ENCODE measurements around the gene P4HA2.

The P4HA2 gene

DNA sequence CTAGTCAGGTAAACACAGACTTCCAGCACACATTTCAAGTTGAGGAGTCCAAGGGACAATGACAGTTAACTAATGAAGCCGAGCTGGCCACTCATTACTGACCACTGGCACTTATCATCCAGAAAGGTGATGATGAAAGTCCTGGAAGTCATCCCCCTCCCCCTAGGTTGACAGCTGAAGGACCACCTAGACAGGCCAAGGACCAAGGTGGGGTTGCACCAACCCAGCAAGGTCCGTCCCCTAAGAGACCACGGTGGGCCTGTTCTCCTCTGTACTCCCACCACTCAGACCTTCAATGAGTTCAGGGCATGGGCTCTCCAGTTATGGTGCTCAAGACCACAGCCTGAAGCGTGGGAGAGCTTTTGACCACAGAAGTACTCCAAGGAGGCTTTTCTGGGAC, 13.2 kb downstream of the P4HA2 start:
- Mint-ChIP-seq H3K4me3 (no peak overlapping the region), H3K36me3 (ENCODE audit: low read depth) (peaks cover 6% of the 10 kb centered on the region), H3K9me3 (no peaks in the 10 kb centered on the region), H3K27ac (no peak overlapping the region), H3K27me3 (ENCODE audit: low read depth) (no peaks in the 10 kb centered on the region), H3K4me1 (ENCODE audit: low read depth) (no peaks in the 10 kb centered on the region)
- no peak for DNase-seq (ENCODE audit: low spot score)

DNA sequence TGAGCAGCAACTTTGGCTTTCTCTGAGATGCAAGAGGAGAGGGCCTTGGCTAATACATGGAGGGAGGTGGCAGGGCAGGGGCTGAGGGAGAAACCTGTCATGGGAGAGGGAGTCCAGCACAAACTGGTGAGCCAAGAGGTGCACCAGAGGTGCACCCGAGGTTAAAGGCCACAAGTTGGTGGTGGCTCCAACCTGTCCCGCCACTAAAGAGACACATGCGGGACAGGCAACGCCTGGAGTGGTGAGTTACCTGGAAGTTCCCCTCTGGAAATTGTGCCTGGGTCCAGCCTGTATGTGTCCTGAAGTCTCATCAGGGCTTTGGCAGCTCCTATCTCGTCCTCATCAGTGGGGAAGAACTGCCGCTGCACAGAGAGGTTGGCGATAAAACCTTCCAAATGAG, 14.0 kb downstream of the P4HA2 start:
- Mint-ChIP-seq H3K27ac (no peak overlapping the region), H3K27me3 (ENCODE audit: low read depth) (no peaks in the 10 kb centered on the region), H3K4me1 (ENCODE audit: low read depth) (peaks cover 3% of the 10 kb centered on the region), H3K4me3 (no peak overlapping the region), H3K9me3 (no peaks in the 10 kb centered on the region), H3K36me3 (ENCODE audit: low read depth) (peaks cover 6% of the 10 kb centered on the region)
- DNase-seq (ENCODE audit: low spot score) = no peak

DNA sequence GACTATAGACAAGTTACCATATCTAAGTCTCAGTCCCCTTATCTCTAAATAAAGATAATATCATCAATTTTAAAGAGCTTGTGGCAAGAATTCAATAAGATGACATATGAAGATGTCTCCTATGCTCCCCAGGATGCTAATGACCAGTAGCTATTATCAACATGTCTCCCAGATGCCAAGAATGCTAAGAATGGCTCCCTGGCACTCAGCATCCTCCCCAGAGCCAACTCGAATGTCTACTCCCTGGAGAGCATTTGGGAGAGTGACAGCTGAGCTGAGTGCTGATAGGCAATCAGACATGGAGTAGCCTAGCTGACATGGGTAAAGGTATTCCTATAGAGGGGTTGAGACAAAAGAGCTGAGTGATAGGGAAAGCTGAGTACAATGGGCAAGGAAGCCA, 15.9 kb downstream of the P4HA2 start:
- Mint-ChIP-seq H3K4me1 (ENCODE audit: low read depth) (peaks cover 3% of the 10 kb centered on the region), H3K4me3 (no peak overlapping the region), H3K9me3 (no peaks in the 10 kb centered on the region), H3K27ac (no peak overlapping the region), H3K36me3 (ENCODE audit: low read depth) (peaks cover 5% of the 10 kb centered on the region), H3K27me3 (ENCODE audit: low read depth) (no peaks in the 10 kb centered on the region)
- no peak for DNase-seq (ENCODE audit: low spot score)

DNA sequence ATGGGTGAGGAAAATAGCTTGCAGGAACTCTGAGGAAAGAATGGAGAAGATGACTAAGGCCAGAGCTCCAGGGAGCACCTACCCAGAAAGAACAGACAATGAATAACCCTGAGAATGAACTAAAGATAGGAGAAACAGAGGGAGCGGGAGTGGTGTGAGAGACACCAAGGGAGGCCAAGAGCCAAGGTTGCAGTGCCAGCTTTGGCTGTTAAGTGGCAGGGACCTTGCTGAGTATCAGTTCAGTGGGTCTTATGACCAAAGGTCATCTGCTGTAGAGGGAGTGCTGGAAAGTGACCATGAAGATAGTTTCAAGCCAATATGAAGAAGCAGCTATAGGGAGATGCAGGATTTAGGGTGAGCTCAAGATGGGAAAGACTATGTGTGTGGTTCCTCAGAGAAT, 16.7 kb downstream of the P4HA2 start:
- no peaks in the 10 kb centered on the region for H3K9me3 Mint-ChIP-seq
- DNase-seq (ENCODE audit: low spot score) = no peak
- H3K36me3 Mint-ChIP-seq (ENCODE audit: low read depth) = peaks cover 6% of the 10 kb centered on the region
- H3K4me1 Mint-ChIP-seq (ENCODE audit: low read depth) = peaks cover 3% of the 10 kb centered on the region
- H3K27me3 Mint-ChIP-seq (ENCODE audit: low read depth) = no peaks in the 10 kb centered on the region
- no peak overlapping the region for H3K27ac Mint-ChIP-seq
- H3K4me3 Mint-ChIP-seq = no peak overlapping the region

DNA sequence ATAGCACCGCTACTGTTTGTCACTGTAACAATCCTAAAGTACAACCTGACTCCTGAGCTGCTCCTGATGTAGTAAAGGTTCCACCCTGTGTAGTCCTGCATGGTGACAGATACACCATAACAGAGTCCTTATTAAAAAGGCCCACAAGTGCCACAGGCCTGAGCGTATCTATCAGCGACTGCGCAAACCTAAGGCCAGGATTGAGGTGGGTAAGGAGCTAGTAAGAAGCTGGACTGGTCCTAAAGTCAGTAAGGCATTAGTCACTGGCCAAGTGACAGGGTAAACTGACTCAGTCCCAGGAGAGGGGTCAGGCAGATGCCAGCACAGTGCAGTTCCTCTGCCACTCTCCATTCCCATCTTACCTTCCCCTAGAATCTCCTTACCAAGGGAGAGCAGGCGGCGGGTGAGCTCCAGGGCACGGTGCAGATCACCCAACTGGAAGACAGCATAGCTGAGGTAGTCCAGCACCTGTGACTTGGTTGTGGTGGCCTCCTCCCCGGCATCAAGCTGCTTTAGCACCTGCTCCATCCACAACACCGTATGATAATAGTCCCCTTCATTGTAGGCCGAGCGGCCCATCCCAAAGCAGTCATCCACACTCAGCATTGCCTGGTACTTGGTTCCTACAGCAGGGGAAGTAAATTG, 17.6 kb downstream of the P4HA2 start:
- Mint-ChIP-seq H3K27ac (no peak overlapping the region), H3K27me3 (ENCODE audit: low read depth) (no peaks in the 10 kb centered on the region), H3K9me3 (no peaks in the 10 kb centered on the region), H3K4me3 (no peak overlapping the region), H3K36me3 (ENCODE audit: low read depth) (peaks cover 6% of the 10 kb centered on the region), H3K4me1 (ENCODE audit: low read depth) (peaks cover 3% of the 10 kb centered on the region)
- no peak for DNase-seq (ENCODE audit: low spot score)

- Mint-ChIP-seq H3K27me3 (ENCODE audit: low read depth) (no peaks in the 10 kb centered on the region), H3K4me1 (ENCODE audit: low read depth) (peaks cover 3% of the 10 kb centered on the region), H3K27ac (no peak overlapping the region), H3K9me3 (no peaks in the 10 kb centered on the region), H3K4me3 (no peak overlapping the region), H3K36me3 (ENCODE audit: low read depth) (peaks cover 6% of the 10 kb centered on the region)
- no peak for DNase-seq (ENCODE audit: low spot score)
These were observed 18.5 kb downstream of the P4HA2 start for GRCh38 chr5:132209131-132209530.

GRCh38 chr5:132207778-132208177, 19.9 kb downstream of the P4HA2 start:
- H3K36me3 Mint-ChIP-seq (ENCODE audit: low read depth) = peaks cover 8% of the 10 kb centered on the region

GRCh38 chr5:132206782-132207181, 20.9 kb downstream of the P4HA2 start:
- no peaks in the 10 kb centered on the region for H3K27me3 Mint-ChIP-seq (ENCODE audit: low read depth)
- H3K9me3 Mint-ChIP-seq = no peaks in the 10 kb centered on the region
- H3K36me3 Mint-ChIP-seq (ENCODE audit: low read depth) = peaks cover 10% of the 10 kb centered on the region
- no peak overlapping the region for H3K27ac Mint-ChIP-seq
- DNase-seq (ENCODE audit: low spot score) = no peak
- H3K4me1 Mint-ChIP-seq (ENCODE audit: low read depth) = peaks cover 3% of the 10 kb centered on the region
- no peak overlapping the region for H3K4me3 Mint-ChIP-seq

More at GRCh38 chr5:132207778-132208177, 19.9 kb downstream of the P4HA2 start:
- H3K9me3 Mint-ChIP-seq = no peaks in the 10 kb centered on the region
- DNase-seq (ENCODE audit: low spot score) = no peak
- H3K4me3 Mint-ChIP-seq = no peak overlapping the region
- H3K4me1 Mint-ChIP-seq (ENCODE audit: low read depth) = peaks cover 3% of the 10 kb centered on the region
- no peaks in the 10 kb centered on the region for H3K27me3 Mint-ChIP-seq (ENCODE audit: low read depth)
- H3K27ac Mint-ChIP-seq = peak overlapping the region; percentile 67

DNA sequence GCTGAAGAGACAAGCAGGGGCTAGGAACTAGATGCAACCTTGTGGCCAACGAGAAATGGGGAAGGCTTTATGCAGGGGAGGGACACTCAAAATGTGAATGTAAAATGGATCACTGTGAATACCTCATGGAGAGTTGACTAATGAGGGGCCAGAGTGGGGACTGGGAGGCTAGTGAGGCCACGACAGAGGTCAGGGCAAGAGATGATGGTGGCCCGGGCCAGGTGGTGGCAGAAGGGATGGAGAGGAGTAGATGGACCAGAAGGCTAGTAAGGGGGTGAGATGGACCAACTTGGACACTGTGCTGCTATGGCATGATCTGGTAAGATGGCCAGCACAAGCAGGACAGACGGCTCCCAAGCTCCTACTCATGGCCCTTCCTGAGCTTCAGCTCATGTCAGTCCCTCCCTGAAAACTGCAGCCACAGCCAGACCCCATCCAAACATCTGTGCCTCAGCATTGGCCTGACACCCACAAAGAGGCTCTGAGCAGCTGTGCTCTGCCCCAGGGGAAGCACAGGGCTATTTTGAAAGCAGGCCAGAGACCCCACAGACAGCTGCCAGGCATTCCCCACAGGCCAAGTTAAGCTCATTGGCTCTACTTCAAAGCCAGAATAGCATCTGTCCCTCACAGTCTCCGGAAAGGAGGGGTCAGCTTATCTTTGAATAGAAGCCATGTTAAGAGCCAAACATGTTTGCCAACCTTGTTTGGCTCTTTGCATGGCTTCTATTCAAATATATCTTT, 22.1 kb downstream of the P4HA2 start:
- Mint-ChIP-seq H3K27ac (no peak overlapping the region), H3K9me3 (no peaks in the 10 kb centered on the region), H3K27me3 (ENCODE audit: low read depth) (no peaks in the 10 kb centered on the region), H3K4me1 (ENCODE audit: low read depth) (peaks cover 3% of the 10 kb centered on the region), H3K36me3 (ENCODE audit: low read depth) (peaks cover 15% of the 10 kb centered on the region), H3K4me3 (no peak overlapping the region)
- DNase-seq (ENCODE audit: low spot score) = no peak

DNA sequence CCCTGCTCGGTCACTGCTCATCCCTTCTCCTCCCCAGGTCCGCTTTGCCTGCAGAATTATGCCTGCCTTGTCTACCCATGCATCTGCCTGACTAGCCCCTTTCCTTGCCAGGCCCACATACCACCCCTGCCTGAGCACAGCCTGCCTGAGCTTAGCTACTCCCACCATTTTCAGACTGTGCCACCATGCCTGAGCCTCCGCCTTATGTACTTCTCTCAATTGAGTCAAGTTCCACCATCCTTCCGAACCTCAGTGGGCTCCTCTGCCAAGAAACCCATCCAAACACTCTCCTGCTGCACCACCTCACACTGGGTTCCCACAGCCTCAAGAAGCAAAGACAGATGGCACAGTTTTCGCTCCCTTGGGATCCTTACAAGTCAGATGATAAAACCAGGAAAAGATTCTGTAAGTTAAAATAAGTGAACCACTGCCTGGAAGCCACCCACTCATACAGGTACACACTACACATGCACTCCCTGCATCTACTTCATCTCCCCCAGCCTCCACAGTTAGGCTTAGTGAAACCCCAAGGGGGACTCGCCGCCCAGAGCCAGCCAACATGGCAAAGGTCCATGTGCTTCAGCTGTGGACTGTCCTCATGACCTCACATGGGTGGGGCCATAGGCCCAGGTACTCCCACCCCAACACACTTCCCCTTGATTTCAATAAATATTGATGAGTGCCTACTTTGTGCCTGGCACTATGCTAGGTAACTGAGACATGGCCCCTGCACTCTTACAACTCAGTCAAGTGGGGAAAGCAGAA, 23.1 kb downstream of the P4HA2 start:
- Mint-ChIP-seq H3K4me3 (no peak overlapping the region), H3K4me1 (ENCODE audit: low read depth) (peaks cover 3% of the 10 kb centered on the region), H3K9me3 (no peaks in the 10 kb centered on the region), H3K27me3 (ENCODE audit: low read depth) (no peaks in the 10 kb centered on the region), H3K36me3 (ENCODE audit: low read depth) (peaks cover 15% of the 10 kb centered on the region), H3K27ac (no peak overlapping the region)
- no peak for DNase-seq (ENCODE audit: low spot score)

GRCh38 chr5:132203916-132204315, 23.7 kb downstream of the P4HA2 start:
- Mint-ChIP-seq H3K27ac (no peak overlapping the region), H3K9me3 (no peaks in the 10 kb centered on the region), H3K4me1 (ENCODE audit: low read depth) (peaks cover under 1% of the 10 kb centered on the region), H3K4me3 (no peak overlapping the region), H3K27me3 (ENCODE audit: low read depth) (no peaks in the 10 kb centered on the region), H3K36me3 (ENCODE audit: low read depth) (peaks cover 15% of the 10 kb centered on the region)
- DNase-seq (ENCODE audit: low spot score) = no peak

GRCh38 chr5:132203464-132203818, 24.2 kb downstream of the P4HA2 start:
- Mint-ChIP-seq H3K4me3 (no peak overlapping the region), H3K27ac (no peak overlapping the region), H3K27me3 (ENCODE audit: low read depth) (no peaks in the 10 kb centered on the region), H3K4me1 (ENCODE audit: low read depth) (no peaks in the 10 kb centered on the region), H3K9me3 (no peaks in the 10 kb centered on the region), H3K36me3 (ENCODE audit: low read depth) (peaks cover 15% of the 10 kb centered on the region)
- DNase-seq (ENCODE audit: low spot score) = no peak

DNA sequence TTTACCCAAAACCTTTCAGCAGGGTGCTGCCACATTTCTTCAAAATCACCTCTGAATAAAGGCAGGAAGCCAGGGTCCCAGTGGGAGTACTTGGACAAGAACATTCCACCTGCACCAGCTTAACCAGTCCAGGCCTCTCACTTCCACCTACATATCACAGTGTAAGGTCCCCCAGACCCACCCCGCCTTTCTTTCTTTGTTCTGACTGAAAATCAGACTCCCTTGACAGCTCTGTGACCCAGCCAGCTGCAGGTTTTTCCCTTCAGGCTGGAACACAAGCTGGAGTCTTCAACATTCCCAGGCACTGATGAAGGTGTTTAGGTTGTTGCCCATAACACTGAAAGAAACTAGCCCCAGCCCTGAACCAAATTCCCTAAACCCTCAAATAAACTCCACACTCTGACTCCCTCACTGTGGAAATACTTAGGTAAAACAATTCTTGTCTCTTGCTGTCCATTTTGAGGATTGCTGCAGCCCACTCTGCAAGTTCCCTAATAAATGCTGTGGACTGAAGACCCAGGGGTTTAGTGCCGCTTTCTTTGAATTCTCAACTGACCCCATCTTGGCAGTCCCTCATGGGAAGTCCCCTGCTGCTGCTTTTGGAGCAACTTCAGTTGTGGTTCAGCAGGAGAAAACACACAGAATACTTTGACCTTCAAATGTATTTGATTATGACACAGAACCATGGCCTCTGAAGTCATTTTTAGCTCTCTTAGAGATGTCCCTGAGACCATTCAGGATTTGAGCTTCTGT, 24.8 kb downstream of the P4HA2 start:
- DNase-seq (ENCODE audit: low spot score) = no peak
- Mint-ChIP-seq H3K27ac (no peak overlapping the region), H3K27me3 (ENCODE audit: low read depth) (no peaks in the 10 kb centered on the region), H3K4me3 (no peak overlapping the region), H3K36me3 (ENCODE audit: low read depth) (peaks cover 13% of the 10 kb centered on the region), H3K4me1 (ENCODE audit: low read depth) (no peaks in the 10 kb centered on the region), H3K9me3 (no peaks in the 10 kb centered on the region)
